WTC11 (cell line): Measurements from ENCODE around the gene ANKRD11. TPM values are rescaled to one million over a fixed set of nuclear protein-coding genes. Genes with fewer than 3 reads are reported as not detected.
A peak's percentile ranks its signal among the peaks of the same experiment; 100 is the strongest.

ENCODE experiments used
- ATAC-seq: fragments of 200-7000 bp; cut with Tn5 transposase; 2 replicates; pipeline ENCODE4 v1.10.0; 2021; ENCODE audit warnings: mild to moderate bottlenecking, moderate library complexity
- CTCF ChIA-PET: fragments of 300-600 bp; sonication (Branson Sonifier 250); formaldehyde crosslinking; loops from one replicate; lab custom pipeline; 2021; ENCODE audit warnings: antibody characterized with exemption; lab: Charles Lee
- POLR2A ChIA-PET: fragments of 350-600 bp; sonication (Branson Sonifier 250); formaldehyde crosslinking; loops from one replicate; lab custom pipeline; 2021; ENCODE audit warnings: antibody characterized with exemption; lab: Charles Lee
- DNase-seq: peaks from one replicate; pipeline ENCODE4 v3.0.0; 2021; ENCODE audit warnings: low spot score
- H3K27ac Mint-ChIP-seq: 2 replicates; pipeline ENCODE4 v1.8.0; 2021; ENCODE audit warnings: mixed read lengths
- H3K27me3 Mint-ChIP-seq: 2 replicates; pipeline ENCODE4 v1.8.0; 2021; ENCODE audit warnings: low read depth, mild to moderate bottlenecking, moderate library complexity, mixed read lengths
- H3K36me3 Mint-ChIP-seq: 2 replicates; pipeline ENCODE4 v1.8.0; 2021; ENCODE audit warnings: mixed read lengths
- H3K4me1 Mint-ChIP-seq: 2 replicates; pipeline ENCODE4 v1.8.0; 2022; ENCODE audit warnings: mixed read lengths
- H3K4me3 Mint-ChIP-seq: 2 replicates; pipeline ENCODE4 v1.8.0; 2021; ENCODE audit warnings: mild to moderate bottlenecking, moderate library complexity, mixed read lengths
- H3K9me3 Mint-ChIP-seq: 2 replicates; pipeline ENCODE4 v1.8.0; 2021; ENCODE audit warnings: mixed read lengths
- ATF3 ChIP-seq: sonication (generic); formaldehyde crosslinking; conservative IDR thresholded peaks from 2 replicates; pipeline ENCODE4 v1.8.1; 2022; ENCODE audit warnings: mild to moderate bottlenecking, missing genetic modification reagents
- CREM ChIP-seq: sonication (generic); formaldehyde crosslinking; IDR thresholded peaks from 2 replicates; pipeline ENCODE4 v1.8.1; 2022; ENCODE audit warnings: mild to moderate bottlenecking, missing genetic modification reagents, moderate library complexity
- ETV6 ChIP-seq: sonication (generic); formaldehyde crosslinking; IDR thresholded peaks from 2 replicates; pipeline ENCODE4 v1.8.1; 2022; ENCODE audit warnings: mild to moderate bottlenecking, missing genetic modification reagents
- FOXJ3 ChIP-seq: sonication (generic); formaldehyde crosslinking; IDR thresholded peaks from 2 replicates; pipeline ENCODE4 v1.9.0; 2021; ENCODE audit warnings: missing genetic modification reagents, mild to moderate bottlenecking, borderline replicate concordance
- GABPB1 ChIP-seq: sonication (generic); formaldehyde crosslinking; IDR thresholded peaks from 2 replicates; pipeline ENCODE4 v1.8.1; 2023; ENCODE audit warnings: mild to moderate bottlenecking, missing genetic modification reagents
- HMGA2 ChIP-seq: fragments of 250-450 bp; sonication (Bioruptor Pico); IDR thresholded peaks from 2 replicates; pipeline ENCODE4 v1.4.0; 2021; ENCODE audit warnings: mild to moderate bottlenecking, moderate library complexity
- JAZF1 ChIP-seq: fragments of 250-450 bp; sonication (Bioruptor Pico); IDR thresholded peaks from 2 replicates; pipeline ENCODE4 v1.9.0; 2021; ENCODE audit warnings: moderate library complexity, mild to moderate bottlenecking, inconsistent platforms
- MLX ChIP-seq: sonication (generic); formaldehyde crosslinking; IDR thresholded peaks from 2 replicates; pipeline ENCODE4 v1.8.1; 2023; ENCODE audit warnings: mild to moderate bottlenecking, missing genetic modification reagents, moderate library complexity
- MXD4 ChIP-seq: fragments of 250-450 bp; sonication (Bioruptor Pico); IDR thresholded peaks from 2 replicates; pipeline ENCODE4 v1.8.0; 2021; ENCODE audit warnings: mild to moderate bottlenecking, moderate library complexity, borderline replicate concordance
- NFATC4 ChIP-seq: fragments of 250-450 bp; sonication (Bioruptor Pico); IDR thresholded peaks from 2 replicates; pipeline ENCODE4 v1.9.0; 2021; ENCODE audit warnings: mild to moderate bottlenecking
- NFYB ChIP-seq: sonication (generic); formaldehyde crosslinking; conservative IDR thresholded peaks from 2 replicates; pipeline ENCODE4 v1.8.0; 2022; ENCODE audit warnings: low read depth, missing genetic modification reagents
- NR3C1 ChIP-seq: sonication (generic); formaldehyde crosslinking; conservative IDR thresholded peaks from 2 replicates; pipeline ENCODE4 v1.8.1; 2023; ENCODE audit warnings: low read depth, mild to moderate bottlenecking, missing genetic modification reagents
- PRRX2 ChIP-seq: fragments of 250-450 bp; sonication (Bioruptor Pico); IDR thresholded peaks from 2 replicates; pipeline ENCODE4 v1.8.0; 2021; ENCODE audit warnings: mild to moderate bottlenecking
- SOX15 ChIP-seq: fragments of 250-450 bp; sonication (Bioruptor Pico); IDR thresholded peaks from 2 replicates; pipeline ENCODE4 v1.9.0; 2021; ENCODE audit warnings: mild to moderate bottlenecking
- TCF7 ChIP-seq: sonication (generic); formaldehyde crosslinking; IDR thresholded peaks from 2 replicates; pipeline ENCODE4 v1.8.0; 2022; ENCODE audit warnings: mild to moderate bottlenecking, low read depth, missing genetic modification reagents, moderate library complexity
- TP53 ChIP-seq: sonication (generic); formaldehyde crosslinking; IDR thresholded peaks from 2 replicates; pipeline ENCODE4 v1.8.1; 2023; ENCODE audit warnings: mild to moderate bottlenecking, missing genetic modification reagents
- ZNF138 ChIP-seq: sonication (generic); formaldehyde crosslinking; conservative IDR thresholded peaks from 2 replicates; pipeline ENCODE4 v1.8.1; 2022; ENCODE audit warnings: mild to moderate bottlenecking, moderate library complexity, missing genetic modification reagents
- ZNF317 ChIP-seq: sonication (generic); formaldehyde crosslinking; IDR thresholded peaks from 2 replicates; pipeline ENCODE4 v1.8.1; 2023; ENCODE audit warnings: low read depth, mild to moderate bottlenecking, moderate library complexity, missing genetic modification reagents, borderline replicate concordance
- ZNF396 ChIP-seq: fragments of 250-450 bp; sonication (Bioruptor Pico); IDR thresholded peaks from 2 replicates; pipeline ENCODE4 v1.8.0; 2021; ENCODE audit warnings: mild to moderate bottlenecking, moderate library complexity, borderline replicate concordance
- ZNF671 ChIP-seq: fragments of 250-450 bp; sonication (Bioruptor Pico); IDR thresholded peaks from 2 replicates; pipeline ENCODE4 v1.8.0; 2021; ENCODE audit warnings: mild to moderate bottlenecking
- total RNA-seq: library from RNA; stranded (reverse); gene quantifications from 3 replicates; pipeline ENCODE4 v1.2.3, GENCODE V29; 2021
- TF ChIP-seq, protein P1 (sequence below): fragments of 250-450 bp; sonication (Bioruptor Pico); IDR thresholded peaks from 2 replicates; pipeline ENCODE4 v1.9.0; 2021; ENCODE audit warnings: moderate library complexity, mild to moderate bottlenecking, inconsistent platforms, borderline replicate concordance

ANKRD11 gene
- total RNA-seq, 1 experiment from 2014 or later: 184 TPM

GRCh38 chr16:89277641-89278341 lies 212.6 kb downstream of the ANKRD11 start (continued):
- TF ChIP-seq, protein P1, sequence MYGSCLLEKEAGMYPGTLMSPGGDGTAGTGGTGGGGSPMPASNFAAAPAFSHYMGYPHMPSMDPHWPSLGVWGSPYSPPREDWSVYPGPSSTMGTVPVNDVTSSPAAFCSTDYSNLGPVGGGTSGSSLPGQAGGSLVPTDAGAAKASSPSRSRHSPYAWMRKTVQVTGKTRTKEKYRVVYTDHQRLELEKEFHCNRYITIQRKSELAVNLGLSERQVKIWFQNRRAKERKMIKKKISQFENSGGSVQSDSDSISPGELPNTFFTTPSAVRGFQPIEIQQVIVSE (CRISPR knock-in tag): no peak
- TF ChIP-seq FOXJ3 (CRISPR knock-in tag): no peak
- no peak for TF ChIP-seq ETV6
- no peak for TF ChIP-seq TP53 (CRISPR knock-in tag)
- TF ChIP-seq TCF7 (CRISPR knock-in tag): no peak
- no peak for TF ChIP-seq NFATC4 (CRISPR knock-in tag)
- TF ChIP-seq ZNF317 (CRISPR knock-in tag): no peak
- TF ChIP-seq NR3C1 (CRISPR knock-in tag): no peak
- TF ChIP-seq PRRX2: no peak
- no peak for TF ChIP-seq ATF3 (CRISPR knock-in tag)
- no peak for TF ChIP-seq NFYB (CRISPR knock-in tag)

GRCh38 chr16:89277049-89277448 lies 213.3 kb downstream of the ANKRD11 start:
- Mint-ChIP-seq H3K9me3 (no peaks in the 10 kb centered on the region), H3K4me3 (no peak overlapping the region), H3K27ac (peak overlapping the region; percentile 66), H3K4me1 (no peaks in the 10 kb centered on the region), H3K36me3 (peaks cover 23% of the 10 kb centered on the region), H3K27me3 (no peaks in the 10 kb centered on the region)
- no peak for DNase-seq
- CTCF ChIA-PET: interaction anchor here (1.2 kb wide), 1 partner anchor 16 kb away, joined by 3 read pairs; no protein-coding TSS in a partner anchor
- TF ChIP-seq HMGA2 (CRISPR knock-in tag): no peak
- no peak for TF ChIP-seq JAZF1 (CRISPR knock-in tag)
- no peak for TF ChIP-seq ZNF671 (CRISPR knock-in tag)
- POLR2A ChIA-PET: no interaction called here
- ATAC-seq: no peak

- H3K4me3 Mint-ChIP-seq: no peak overlapping the region
- ChIA-PET CTCF (interaction anchor here (1.2 kb wide), 1 partner anchor 17 kb away, joined by 3 read pairs; no protein-coding TSS in a partner anchor), POLR2A (no interaction called here)
- no peaks in the 10 kb centered on the region for H3K9me3 Mint-ChIP-seq
- H3K4me1 Mint-ChIP-seq: no peaks in the 10 kb centered on the region
- H3K36me3 Mint-ChIP-seq: peaks cover 31% of the 10 kb centered on the region
- peak overlapping the region; percentile 63; the same call in 1 of the 2 replicates for H3K27ac Mint-ChIP-seq
- no peak for ATAC-seq
- TF ChIP-seq CREM (no peak), MXD4 (no peak), SOX15 (CRISPR knock-in tag) (no peak), PRRX2 (no peak)
- H3K27me3 Mint-ChIP-seq: no peaks in the 10 kb centered on the region
- no peak for DNase-seq
Observed at GRCh38 chr16:89275837-89276720, 214.3 kb downstream of the ANKRD11 start.

DNA sequence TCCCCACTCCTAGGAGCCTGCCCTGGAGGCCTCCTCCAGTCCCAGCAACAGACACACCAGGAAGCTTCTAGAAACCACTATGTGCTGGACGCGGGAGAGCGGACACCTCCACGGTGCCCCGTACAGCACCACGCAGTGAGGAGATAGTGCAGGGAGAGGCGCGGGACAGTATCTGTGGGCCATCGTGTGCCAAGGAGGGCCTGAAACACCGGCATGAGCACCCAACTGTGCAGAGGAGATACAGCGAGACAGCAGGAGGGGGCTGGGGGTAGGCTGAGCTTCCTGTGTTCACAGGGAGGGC lies 215.1 kb downstream of the ANKRD11 start:
- DNase-seq: no peak
- H3K9me3 Mint-ChIP-seq: no peaks in the 10 kb centered on the region
- TF ChIP-seq ZNF138: no peak
- TF ChIP-seq GABPB1 (CRISPR knock-in tag): no peak
- no peak for TF ChIP-seq ZNF396 (CRISPR knock-in tag)
- TF ChIP-seq MLX (CRISPR knock-in tag): no peak
- TF ChIP-seq NFATC4 (CRISPR knock-in tag): no peak
- H3K4me3 Mint-ChIP-seq: no peak overlapping the region
- peak overlapping the region; percentile 76; the same call in 1 of the 2 replicates for H3K27ac Mint-ChIP-seq
- H3K4me1 Mint-ChIP-seq: no peaks in the 10 kb centered on the region
- POLR2A ChIA-PET: no interaction called here
- CTCF ChIA-PET: no interaction called here
- peaks cover 36% of the 10 kb centered on the region for H3K36me3 Mint-ChIP-seq
- H3K27me3 Mint-ChIP-seq: no peaks in the 10 kb centered on the region
- no peak for ATAC-seq
